ENCODE data around the gene EGFL7. TPM values are rescaled to one million over a fixed set of nuclear protein-coding genes. Genes with fewer than 3 reads are reported as not detected.

The EGFL7 gene
- total and polyA plus RNA-seq, 2 of the 8 experiments (the other 6 are each of a cell fraction or from before 2014, with no cell fraction given) = 37.8 to 53.4 TPM

GRCh38 chr9:136685790-136686533 is 23.2 kb downstream of the EGFL7 start (continued):
- TF ChIP-seq PHF8 (conservative IDR thresholded peaks at IDR 0.05; ENCODE audit: low read depth, low read length) (no peak), SRF (IDR thresholded peaks at IDR 0.05; ENCODE audit: low read depth, low read length) (no peak), KDM1A (IDR thresholded peaks at IDR 0.05; ENCODE audit: borderline replicate concordance, low read length) (no peak)
